ENCODE measurements around the gene FBLN7. TPM values are rescaled to one million over a fixed set of nuclear protein-coding genes. Genes with fewer than 3 reads are reported as not detected.

The FBLN7 gene
- total and polyA plus RNA-seq, 2 experiments from 2014 or later: 0.16 TPM; not detected in 1

- no peak for TF ChIP-seq ZNF462 (CRISPR knock-in tag; IDR thresholded peaks at IDR 0.05)
- no peak for TF ChIP-seq CTCF (conservative IDR thresholded peaks at IDR 0.05; ENCODE audit: low read depth in 2 of 2)
- TF ChIP-seq ZNF114 (CRISPR knock-in tag; IDR thresholded peaks at IDR 0.05): no peak
- no peak for TF ChIP-seq CREB1 (CRISPR knock-in tag; IDR thresholded peaks at IDR 0.05; ENCODE audit: low read depth)
- TF ChIP-seq STAT1 (IDR thresholded peaks at IDR 0.05; ENCODE audit: unreplicated experiment): no peak
- no peak for TF ChIP-seq ETS1 (IDR thresholded peaks at IDR 0.05)
Measured at GRCh38 chr2:112089375-112089774, 48.8 kb upstream of the FBLN7 start (continued).

All from GM23338 (cell line).